Measurements from ENCODE around the gene KCNMA1.

The KCNMA1 gene

GRCh38 chr10:77506517-77507200 lies 130.9 kb downstream of the KCNMA1 start:
- Histone ChIP-seq H3K27ac (peak overlapping the region in 1 of 11 experiments; percentile 2; a peak in 1 of 22 replicates), H3K9me3 (replicated peaks in 1 of 11) (no peaks in the 10 kb centered on the region), H3K4me2 (peak overlapping the region in 6 of 11 experiments; percentile 33 to 81 (median 54); a peak in 8 of 22 replicates), H3K4me1 (peaks cover 26 to 52% (median 37%) of the 10 kb centered on the region in 10 experiments), H3K9ac (no peak overlapping the region), H4K20me1 (no peaks in the 10 kb centered on the region; a peak in 1 of 22 replicates), H3K36me3 (no peaks in the 10 kb centered on the region), H3K27me3 (no peaks in the 10 kb centered on the region), H3K4me3 (no peak overlapping the region)
- no peak for TF ChIP-seq Cebpa-rat (IDR thresholded peaks at IDR 0.05)

- no peak overlapping the region for H3K4me3 ChIP-seq
- H3K27me3 ChIP-seq: no peaks in the 10 kb centered on the region
- no peak for TF ChIP-seq Cebpa-rat (IDR thresholded peaks at IDR 0.05)
- no peaks in the 10 kb centered on the region for H3K36me3 ChIP-seq
- H3K9me3 ChIP-seq (replicated peaks in 1 of 11): no peaks in the 10 kb centered on the region
- H3K4me2 ChIP-seq: peak overlapping the region in 10 of 11 experiments; percentile 1 to 81 (median 20); a peak in 12 of 22 replicates
- H3K9ac ChIP-seq: no peak overlapping the region
- peak overlapping the region in 3 of 11 experiments; percentile 2 to 24 (median 7); a peak in 2 of 22 replicates for H3K27ac ChIP-seq
- H4K20me1 ChIP-seq: peaks cover 0 to 1% (median 0%) of the 10 kb centered on the region in 11 experiments; a peak in 1 of 22 replicates
- peaks cover 31 to 60% (median 43%) of the 10 kb centered on the region in 10 experiments for H3K4me1 ChIP-seq
These were observed 131.9 kb downstream of the KCNMA1 start for GRCh38 chr10:77505431-77506334.

- H3K4me1 ChIP-seq: peaks cover 31 to 60% (median 43%) of the 10 kb centered on the region in 10 experiments
- no peak for TF ChIP-seq Cebpa-rat (IDR thresholded peaks at IDR 0.05)
- 0 out of 22 replicates have a peak overlapping the region, but pooled peaks of 1 of the 11 experiments have one; percentile 2 for H3K27ac ChIP-seq
- H3K9ac ChIP-seq: no peak overlapping the region
- H3K9me3 ChIP-seq (replicated peaks in 1 of 11): no peaks in the 10 kb centered on the region
- peak overlapping the region in 10 of 11 experiments; percentile 1 to 81 (median 32); a peak in 8 of 22 replicates for H3K4me2 ChIP-seq
- no peaks in the 10 kb centered on the region for H3K36me3 ChIP-seq
- H3K27me3 ChIP-seq: no peaks in the 10 kb centered on the region
- no peak overlapping the region for H3K4me3 ChIP-seq
- H4K20me1 ChIP-seq: peaks cover 0 to 6% (median 0%) of the 10 kb centered on the region in 11 experiments; a peak in 1 of 22 replicates
These were observed 132.7 kb downstream of the KCNMA1 start for GRCh38 chr10:77504873-77505257.

GRCh38 chr10:77504196-77504872 lies 133.3 kb downstream of the KCNMA1 start:
- H3K9ac ChIP-seq: no peak overlapping the region
- peak in 1 of 11 experiments; percentile 40; a peak in 2 of 22 replicates for TF ChIP-seq Cebpa-rat (IDR thresholded peaks at IDR 0.05)
- H3K27ac ChIP-seq: no peak overlapping the region
- no peak overlapping the region for H3K4me3 ChIP-seq
- peaks cover 31 to 60% (median 43%) of the 10 kb centered on the region in 10 experiments for H3K4me1 ChIP-seq
- peak overlapping the region in 10 of 11 experiments; percentile 4 to 81 (median 36); a peak in 12 of 22 replicates for H3K4me2 ChIP-seq
- no peaks in the 10 kb centered on the region for H3K9me3 ChIP-seq (replicated peaks in 1 of 11)
- no peaks in the 10 kb centered on the region for H3K27me3 ChIP-seq
- H4K20me1 ChIP-seq: peaks cover 0 to 6% (median 0%) of the 10 kb centered on the region in 11 experiments; a peak in 1 of 22 replicates
- no peaks in the 10 kb centered on the region for H3K36me3 ChIP-seq

DNA sequence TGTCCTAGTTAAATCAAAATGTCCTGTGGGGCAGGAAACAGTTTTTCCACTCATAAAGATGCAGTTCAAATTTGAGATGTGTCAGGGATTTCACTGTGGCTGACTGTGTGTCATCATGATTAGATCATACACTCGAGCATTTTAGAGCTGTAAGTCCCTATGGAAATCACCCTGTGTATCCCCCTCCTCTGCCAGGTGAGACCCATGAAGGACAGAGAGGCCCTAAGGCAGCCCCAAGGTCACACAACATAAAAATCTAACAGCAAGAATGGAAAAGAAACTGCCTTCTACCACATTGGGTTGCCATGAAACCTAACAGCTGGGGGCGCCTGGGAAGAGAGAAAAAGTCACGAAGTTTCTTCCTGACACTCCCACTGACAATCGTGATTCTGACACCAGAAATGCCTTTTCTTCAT lies 135.8 kb downstream of the KCNMA1 start:
- H3K27ac ChIP-seq: no peak overlapping the region
- no peaks in the 10 kb centered on the region for H3K36me3 ChIP-seq
- H4K20me1 ChIP-seq: peaks cover 0 to 27% (median 0%) of the 10 kb centered on the region in 11 experiments; a peak in 1 of 22 replicates
- H3K4me2 ChIP-seq: peak overlapping the region in 7 of 11 experiments; percentile 5 to 42 (median 30); a peak in 9 of 22 replicates
- TF ChIP-seq Cebpa-rat (IDR thresholded peaks at IDR 0.05): no peak
- no peaks in the 10 kb centered on the region for H3K27me3 ChIP-seq
- H3K4me1 ChIP-seq: peaks cover 20 to 55% (median 33%) of the 10 kb centered on the region in 10 experiments; a peak in 19 of 20 replicates
- H3K9ac ChIP-seq: no peak overlapping the region
- no peak overlapping the region for H3K4me3 ChIP-seq
- H3K9me3 ChIP-seq (replicated peaks in 1 of 11): no peaks in the 10 kb centered on the region; a peak in 1 of 22 replicates

GRCh38 chr10:77501152-77501845 lies 136.3 kb downstream of the KCNMA1 start:
- no peak overlapping the region for H3K9ac ChIP-seq
- peaks cover 20 to 50% (median 32%) of the 10 kb centered on the region in 10 experiments; a peak in 19 of 20 replicates for H3K4me1 ChIP-seq
- no peaks in the 10 kb centered on the region for H3K36me3 ChIP-seq
- no peaks in the 10 kb centered on the region for H3K27me3 ChIP-seq
- H4K20me1 ChIP-seq: peaks cover 0 to 27% (median 0%) of the 10 kb centered on the region in 11 experiments; a peak in 1 of 22 replicates
- H3K9me3 ChIP-seq (replicated peaks in 1 of 11): no peaks in the 10 kb centered on the region; a peak in 1 of 22 replicates
- no peak for TF ChIP-seq Cebpa-rat (IDR thresholded peaks at IDR 0.05)
- no peak overlapping the region for H3K4me3 ChIP-seq
- H3K4me2 ChIP-seq: peak overlapping the region in 7 of 11 experiments; percentile 5 to 42 (median 30); a peak in 9 of 22 replicates
- no peak overlapping the region for H3K27ac ChIP-seq

- Histone ChIP-seq H3K36me3 (no peaks in the 10 kb centered on the region), H3K27ac (no peak overlapping the region), H3K4me2 (peak overlapping the region in 1 of 11 experiments; percentile 12; a peak in 2 of 22 replicates), H3K9ac (no peak overlapping the region), H3K27me3 (no peaks in the 10 kb centered on the region), H3K4me1 (peaks cover 19 to 46% (median 31%) of the 10 kb centered on the region in 10 experiments; a peak in 19 of 20 replicates), H4K20me1 (peaks cover 0 to 27% (median 0%) of the 10 kb centered on the region in 11 experiments; a peak in 1 of 22 replicates), H3K4me3 (no peak overlapping the region), H3K9me3 (replicated peaks in 1 of 11) (no peaks in the 10 kb centered on the region; a peak in 1 of 22 replicates)
- TF ChIP-seq Cebpa-rat (IDR thresholded peaks at IDR 0.05): no peak
These were observed 136.9 kb downstream of the KCNMA1 start for GRCh38 chr10:77500754-77501151.

DNA sequence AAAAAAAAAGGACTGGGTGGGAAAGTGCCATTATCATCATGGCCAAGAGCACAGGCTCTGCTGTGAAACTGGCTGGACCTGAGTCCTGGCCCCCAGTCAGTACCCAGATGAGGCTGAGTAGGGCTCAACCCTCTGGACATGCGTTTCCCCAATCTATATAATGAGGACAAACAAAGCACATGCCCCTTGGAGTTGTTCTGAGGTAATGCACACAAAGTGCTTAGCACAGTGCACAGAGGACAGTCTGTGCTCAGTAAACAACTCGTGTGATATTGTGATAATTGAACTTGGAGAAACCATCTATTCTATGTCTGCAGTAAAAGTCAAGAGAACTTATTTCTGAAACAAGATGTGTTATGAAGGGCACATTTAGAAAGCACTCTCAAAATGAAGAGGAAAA lies 138.8 kb downstream of the KCNMA1 start:
- no peak overlapping the region for H3K9ac ChIP-seq
- H3K4me1 ChIP-seq: peaks cover 17 to 46% (median 29%) of the 10 kb centered on the region in 10 experiments
- no peaks in the 10 kb centered on the region; a peak in 1 of 22 replicates for H3K9me3 ChIP-seq (replicated peaks in 1 of 11)
- no peaks in the 10 kb centered on the region for H3K27me3 ChIP-seq
- peaks cover 0 to 27% (median 0%) of the 10 kb centered on the region in 11 experiments; a peak in 1 of 22 replicates for H4K20me1 ChIP-seq
- H3K36me3 ChIP-seq: no peaks in the 10 kb centered on the region
- TF ChIP-seq Cebpa-rat (IDR thresholded peaks at IDR 0.05): no peak
- H3K4me2 ChIP-seq: peak overlapping the region in 1 of 11 experiments; percentile 27; a peak in 1 of 22 replicates
- H3K4me3 ChIP-seq: no peak overlapping the region
- H3K27ac ChIP-seq: no peak overlapping the region

Data from BLaER1 treated with 17β-estradiol and CSF1 and Interleukin-3, amounts not matched to agents 10 nM and 100 nM (cell line).